Measurements from ENCODE around the gene EFNB2. TPM values are rescaled to one million over a fixed set of nuclear protein-coding genes. Genes with fewer than 3 reads are reported as not detected.

The EFNB2 gene
- 28.2 and 63.7 TPM in 2 replicates for total RNA-seq

GRCh38 chr13:106535552-106536243 is at the start of gene EFNB2:
EFNB2 (minus strand) TSS chr13:106535662; CDS start chr13:106534964, 698 bp downstream.

GRCh38 chr13:106567474-106568298 is 32.2 kb upstream of the EFNB2 start, which contains the start of gene ARGLU1:
ARGLU1 (minus strand) TSS chr13:106568137; CDS start chr13:106567919, 218 bp downstream.

Other genes with a start within 250 kb of the EFNB2 start
- 43.9 and 62.7 TPM in 2 replicates for gene ARGLU1, start 32.5 kb upstream of the EFNB2 start, total RNA-seq

All from smooth muscle cell of the umbilical artery (primary cell).